HG03103 (cell line): ENCODE results near the gene RAB29.

Source experiments
- ATAC-seq: cut with Tn5 transposase; IDR thresholded peaks from one replicate; pipeline ENCODE4 v1.9.1; 2021; ENCODE audit warnings: low read depth; ENCODE audit not compliant: unreplicated experiment

Gene RAB29

GRCh38 chr1:205797168-205797567, 21.9 kb upstream of the RAB29 start:
- no peak for ATAC-seq

GRCh38 chr1:205794011-205794730, 18.9 kb upstream of the RAB29 start:
- no peak for ATAC-seq

GRCh38 chr1:205792961-205793673, 17.8 kb upstream of the RAB29 start:
- ATAC-seq, result no peak

- no peak for ATAC-seq
Observed at GRCh38 chr1:205792481-205792881, 17.2 kb upstream of the RAB29 start.

- ATAC-seq, result peak; percentile 70
Observed at GRCh38 chr1:205791568-205792180, 16.4 kb upstream of the RAB29 start.

- no peak for ATAC-seq
Observed at GRCh38 chr1:205787287-205787916, 12.1 kb upstream of the RAB29 start.

GRCh38 chr1:205786601-205787000, 11.3 kb upstream of the RAB29 start:
- no peak for ATAC-seq

- no peak for ATAC-seq
Observed at GRCh38 chr1:205785446-205785845, 10.2 kb upstream of the RAB29 start.

- no peak for ATAC-seq
Observed at GRCh38 chr1:205783904-205784303, 8.6 kb upstream of the RAB29 start.

- ATAC-seq, result no peak
Observed at GRCh38 chr1:205783433-205783795, 8.1 kb upstream of the RAB29 start.

- no peak for ATAC-seq
Observed at GRCh38 chr1:205782627-205783432, 7.5 kb upstream of the RAB29 start.

- no peak for ATAC-seq
Observed at GRCh38 chr1:205780335-205780734, 5.1 kb upstream of the RAB29 start.

- ATAC-seq, result no peak
Observed at GRCh38 chr1:205777994-205778393, 2.7 kb upstream of the RAB29 start.

- no peak for ATAC-seq
Observed at GRCh38 chr1:205775717-205776056, 405 bp upstream of the RAB29 start.

GRCh38 chr1:205774198-205775014, 876 bp downstream of the RAB29 start:
- no peak for ATAC-seq

GRCh38 chr1:205772607-205773032, 2.7 kb downstream of the RAB29 start:
- no peak for ATAC-seq

GRCh38 chr1:205770618-205771017, 4.7 kb downstream of the RAB29 start:
- ATAC-seq, result no peak

- ATAC-seq, result no peak
Observed at GRCh38 chr1:205769641-205770365, 5.5 kb downstream of the RAB29 start.

- no peak for ATAC-seq
Observed at GRCh38 chr1:205767248-205767647, 8.0 kb downstream of the RAB29 start.
